SK-N-SH treated with all-trans-retinoic acid at 6 μM for 48 hours (cell line): ENCODE data around the gene DDN.

ENCODE experiments used
- ARNTL ChIP-seq: fragments of 450-650 bp; formaldehyde crosslinking; IDR thresholded peaks from 2 replicates; pipeline ENCODE4 v1.5.0; 2020; ENCODE audit warnings: low read depth, mild to moderate bottlenecking, moderate library complexity, borderline replicate concordance
- BACH2 ChIP-seq: fragments of 250-450 bp; sonication (Bioruptor Pico); IDR thresholded peaks from 2 replicates; pipeline ENCODE4 v1.9.0; 2021; ENCODE audit warnings: mild to moderate bottlenecking, borderline replicate concordance
- ESRRG ChIP-seq: fragments of 250-450 bp; sonication (Bioruptor Pico); IDR thresholded peaks from 2 replicates; pipeline ENCODE4 v1.6.1; 2021; ENCODE audit warnings: mild to moderate bottlenecking
- PATZ1 ChIP-seq: fragments of 250-450 bp; sonication (Bioruptor Pico); IDR thresholded peaks from 2 replicates; pipeline ENCODE4 v1.8.0; 2020; ENCODE audit warnings: mild to moderate bottlenecking, moderate library complexity, borderline replicate concordance
- PPARA ChIP-seq: fragments of 250-450 bp; sonication (Bioruptor Pico); IDR thresholded peaks from 2 replicates; pipeline ENCODE4 v1.5.0; 2020; ENCODE audit warnings: mild to moderate bottlenecking, borderline replicate concordance
- TF ChIP-seq, protein P1 (sequence below): fragments of 250-450 bp; sonication (Bioruptor Pico); IDR thresholded peaks from 2 replicates; pipeline ENCODE4 v1.5.1; 2020; ENCODE audit warnings: low read depth, mild to moderate bottlenecking, moderate library complexity
- TF ChIP-seq, protein P2 (sequence below): fragments of 250-450 bp; sonication (Bioruptor Pico); IDR thresholded peaks from 2 replicates; pipeline ENCODE4 v1.5.1; 2021; ENCODE audit warnings: mild to moderate bottlenecking, moderate library complexity

GRCh38 chr12:49025463-49025862, 26.3 kb upstream of the DDN start:
- TF ChIP-seq, protein P1, sequence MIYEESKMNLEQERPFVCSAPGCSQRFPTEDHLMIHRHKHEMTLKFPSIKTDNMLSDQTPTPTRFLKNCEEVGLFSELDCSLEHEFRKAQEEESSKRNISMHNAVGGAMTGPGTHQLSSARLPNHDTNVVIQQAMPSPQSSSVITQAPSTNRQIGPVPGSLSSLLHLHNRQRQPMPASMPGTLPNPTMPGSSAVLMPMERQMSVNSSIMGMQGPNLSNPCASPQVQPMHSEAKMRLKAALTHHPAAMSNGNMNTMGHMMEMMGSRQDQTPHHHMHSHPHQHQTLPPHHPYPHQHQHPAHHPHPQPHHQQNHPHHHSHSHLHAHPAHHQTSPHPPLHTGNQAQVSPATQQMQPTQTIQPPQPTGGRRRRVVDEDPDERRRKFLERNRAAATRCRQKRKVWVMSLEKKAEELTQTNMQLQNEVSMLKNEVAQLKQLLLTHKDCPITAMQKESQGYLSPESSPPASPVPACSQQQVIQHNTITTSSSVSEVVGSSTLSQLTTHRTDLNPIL (CRISPR knock-in tag): no peak
- TF ChIP-seq ARNTL (CRISPR knock-in tag): no peak
- TF ChIP-seq BACH2 (CRISPR knock-in tag): no peak
- TF ChIP-seq PATZ1 (CRISPR knock-in tag): no peak
- TF ChIP-seq PPARA: no peak
- TF ChIP-seq, protein P2, sequence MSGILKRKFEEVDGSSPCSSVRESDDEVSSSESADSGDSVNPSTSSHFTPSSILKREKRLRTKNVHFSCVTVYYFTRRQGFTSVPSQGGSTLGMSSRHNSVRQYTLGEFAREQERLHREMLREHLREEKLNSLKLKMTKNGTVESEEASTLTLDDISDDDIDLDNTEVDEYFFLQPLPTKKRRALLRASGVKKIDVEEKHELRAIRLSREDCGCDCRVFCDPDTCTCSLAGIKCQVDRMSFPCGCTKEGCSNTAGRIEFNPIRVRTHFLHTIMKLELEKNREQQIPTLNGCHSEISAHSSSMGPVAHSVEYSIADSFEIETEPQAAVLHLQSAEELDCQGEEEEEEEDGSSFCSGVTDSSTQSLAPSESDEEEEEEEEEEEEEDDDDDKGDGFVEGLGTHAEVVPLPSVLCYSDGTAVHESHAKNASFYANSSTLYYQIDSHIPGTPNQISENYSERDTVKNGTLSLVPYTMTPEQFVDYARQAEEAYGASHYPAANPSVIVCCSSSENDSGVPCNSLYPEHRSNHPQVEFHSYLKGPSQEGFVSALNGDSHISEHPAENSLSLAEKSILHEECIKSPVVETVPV (CRISPR knock-in tag): no peak
- TF ChIP-seq ESRRG (CRISPR knock-in tag): no peak
